Calu3 (cell line): ENCODE data around the gene TMEM204. TPM values are rescaled to one million over a fixed set of nuclear protein-coding genes. Genes with fewer than 3 reads are reported as not detected.

Experiments used
- BruUV-seq: library from RNA; stranded (reverse); fragments of 400-500 nt; replicated peaks from 2 replicates; lab custom pipeline; 2021; lab: Mats Ljungman, UMichigan
- CTCF ChIA-PET: fragments of 300-600 bp; sonication (Branson Sonifier 250); formaldehyde crosslinking; loops from one replicate; lab custom pipeline; 2022; ENCODE audit warnings: antibody characterized with exemption; lab: Charles Lee
- DNase-seq: peaks from one replicate; pipeline ENCODE4 v3.0.0; 2022
- H3K27ac Mint-ChIP-seq: one replicate; pipeline ENCODE4 v1.8.0; 2022; ENCODE audit warnings: mixed read lengths; ENCODE audit not compliant: unreplicated experiment
- H3K27me3 Mint-ChIP-seq: one replicate; pipeline ENCODE4 v1.8.0; 2022; ENCODE audit warnings: mixed read lengths; ENCODE audit not compliant: unreplicated experiment
- H3K36me3 Mint-ChIP-seq: one replicate; pipeline ENCODE4 v1.8.0; 2022; ENCODE audit warnings: mild to moderate bottlenecking, moderate library complexity, mixed read lengths; ENCODE audit not compliant: insufficient read depth, unreplicated experiment
- H3K4me1 Mint-ChIP-seq: one replicate; pipeline ENCODE4 v1.8.0; 2022; ENCODE audit warnings: mild to moderate bottlenecking, low read depth, mixed read lengths; ENCODE audit not compliant: unreplicated experiment
- H3K4me3 Mint-ChIP-seq: one replicate; pipeline ENCODE4 v1.8.0; 2022; ENCODE audit warnings: mild to moderate bottlenecking, low read depth, moderate library complexity, mixed read lengths; ENCODE audit not compliant: unreplicated experiment
- H3K9me3 Mint-ChIP-seq: one replicate; pipeline ENCODE4 v1.8.0; 2022; ENCODE audit warnings: low read depth, mixed read lengths; ENCODE audit not compliant: unreplicated experiment
- CTCF ChIP-seq: fragments of 200-600 bp; IDR thresholded peaks from one replicate; pipeline ENCODE4 v1.8.0; 2022; ENCODE audit warnings: antibody characterized with exemption; ENCODE audit not compliant: unreplicated experiment
- intact Hi-C: fragments of 100-400 bp; cut with micrococcal nuclease; formaldehyde crosslinking; loops from one replicate; pipeline ENCODE4 v1.10.0; 2022; ENCODE audit not compliant: unreplicated experiment
- total RNA-seq: library from RNA; stranded (reverse); gene quantifications from 2 replicates; pipeline ENCODE4 v1.2.3, GENCODE V29; 2022

Gene TMEM204
- total RNA-seq, 1 experiment from 2014 or later = not detected

DNA sequence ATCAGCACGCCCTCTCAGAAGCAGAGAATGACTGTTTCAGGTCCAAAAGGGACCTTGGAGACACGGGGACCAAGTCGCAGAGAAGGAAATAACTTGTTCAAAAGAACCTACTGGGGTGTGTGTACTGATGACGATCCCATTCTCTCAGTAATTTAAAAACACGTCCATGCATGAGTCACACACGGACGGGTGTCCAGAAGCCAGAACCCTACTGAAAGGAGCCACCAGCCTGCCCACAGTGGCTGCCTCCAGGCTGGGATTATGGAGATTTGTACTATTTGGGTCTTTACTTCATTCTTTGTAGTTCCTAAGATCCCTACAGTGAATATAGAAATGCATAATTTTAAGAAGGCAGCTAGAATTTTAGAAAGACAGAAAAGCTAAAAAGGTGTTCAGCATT is 27.8 kb downstream of the TMEM204 start:
- Mint-ChIP-seq H3K27ac (no peak overlapping the region), H3K9me3 (no peaks in the 10 kb centered on the region), H3K36me3 (peaks cover 25% of the 10 kb centered on the region), H3K27me3 (no peaks in the 10 kb centered on the region), H3K4me3 (no peak overlapping the region), H3K4me1 (no peaks in the 10 kb centered on the region)
- no TSS peak for BruUV-seq
- CTCF ChIA-PET = interaction anchor here (0.7 kb wide), 1 partner anchor 26 kb away, joined by 3 read pairs; no protein-coding TSS in a partner anchor
- intact Hi-C loops = no loop called here
- TF ChIP-seq CTCF = no peak
- DNase-seq = no peak

GRCh38 chr16:1561836-1562235 is 28.4 kb downstream of the TMEM204 start:
- peaks cover 25% of the 10 kb centered on the region for H3K36me3 Mint-ChIP-seq
- no peaks in the 10 kb centered on the region for H3K27me3 Mint-ChIP-seq
- BruUV-seq = no TSS peak
- H3K9me3 Mint-ChIP-seq = no peaks in the 10 kb centered on the region
- H3K4me1 Mint-ChIP-seq = no peaks in the 10 kb centered on the region
- H3K27ac Mint-ChIP-seq = no peak overlapping the region
- TF ChIP-seq CTCF = no peak
- intact Hi-C loops = no loop called here
- H3K4me3 Mint-ChIP-seq = no peak overlapping the region
- DNase-seq = no peak
- CTCF ChIA-PET = interaction anchor here (0.6 to 0.7 kb wide), 2 partner anchors 27 to 219 kb away, joined by 3 to 4 read pairs; no protein-coding TSS in a partner anchor

DNA sequence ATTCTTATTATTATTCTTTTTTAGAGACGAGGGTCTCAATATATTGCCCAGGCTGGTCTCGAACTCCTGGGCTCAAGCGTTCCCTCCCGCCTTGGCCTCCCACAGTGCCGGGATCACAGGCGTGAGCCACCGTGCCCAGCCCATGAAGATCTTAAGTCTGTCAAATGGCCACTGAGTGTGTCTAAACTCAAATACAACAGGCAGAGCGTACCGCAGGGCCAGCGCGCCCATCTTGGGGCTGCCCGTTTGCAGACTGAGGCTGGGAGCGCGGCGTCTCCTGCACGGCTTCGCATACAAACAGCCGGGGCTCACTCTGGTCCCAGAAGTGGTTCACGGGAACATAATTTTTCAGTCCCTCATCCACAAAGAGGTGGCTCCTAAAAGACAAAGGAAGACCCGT is 30.3 kb downstream of the TMEM204 start:
- Mint-ChIP-seq H3K9me3 (no peaks in the 10 kb centered on the region), H3K4me3 (no peak overlapping the region), H3K36me3 (peaks cover 25% of the 10 kb centered on the region), H3K4me1 (no peaks in the 10 kb centered on the region), H3K27me3 (no peaks in the 10 kb centered on the region), H3K27ac (no peak overlapping the region)
- intact Hi-C loops = no loop called here
- BruUV-seq = no TSS peak
- CTCF ChIA-PET = no interaction called here
- no peak for DNase-seq
- no peak for TF ChIP-seq CTCF

- intact Hi-C loops = no loop called here
- Mint-ChIP-seq H3K27ac (no peak overlapping the region), H3K4me1 (no peaks in the 10 kb centered on the region), H3K9me3 (no peaks in the 10 kb centered on the region), H3K36me3 (peaks cover 25% of the 10 kb centered on the region), H3K4me3 (no peak overlapping the region), H3K27me3 (no peaks in the 10 kb centered on the region)
- DNase-seq = peak; percentile 34
- no peak for TF ChIP-seq CTCF
- CTCF ChIA-PET = no interaction called here
- no TSS peak for BruUV-seq
These were observed 30.9 kb downstream of the TMEM204 start for GRCh38 chr16:1564325-1564724.
